Activated B cell treated with CpG ODN at 0.5 μM for 24 hours (primary cell): ENCODE results near the gene CCDC141. TPM values are rescaled to one million over a fixed set of nuclear protein-coding genes. Genes with fewer than 3 reads are reported as not detected.
A peak's percentile ranks its signal among the peaks of the same experiment; 100 is the strongest.

Experiments used
- ATAC-seq: fragments of 200-7000 bp; cut with Tn5 transposase; one replicate; pipeline ENCODE4 v1.10.0; 2021; ENCODE audit warnings: low read depth, mild to moderate bottlenecking, moderate library complexity
- CTCF ChIA-PET: fragments of 350-600 bp; sonication (Branson Sonifier 250); formaldehyde crosslinking; loops from one replicate; lab custom pipeline; 2021; ENCODE audit warnings: antibody characterized with exemption; lab: Charles Lee
- POLR2A ChIA-PET: fragments of 350-600 bp; sonication (Branson Sonifier 250); formaldehyde crosslinking; loops from one replicate; lab custom pipeline; 2021; ENCODE audit warnings: antibody characterized with exemption; lab: Charles Lee
- DNase-seq: peaks from one replicate; pipeline ENCODE4 v3.0.0; 2022
- H3K27ac Mint-ChIP-seq: one replicate; pipeline ENCODE4 v1.8.0; 2020; ENCODE audit warnings: mixed read lengths
- H3K27me3 Mint-ChIP-seq: one replicate; pipeline ENCODE4 v1.8.0; 2021; ENCODE audit warnings: mixed read lengths
- H3K36me3 Mint-ChIP-seq: one replicate; pipeline ENCODE4 v1.8.0; 2021; ENCODE audit warnings: low read depth, mixed read lengths
- H3K4me1 Mint-ChIP-seq: one replicate; pipeline ENCODE4 v1.8.0; 2021; ENCODE audit warnings: mixed read lengths
- H3K4me3 Mint-ChIP-seq: one replicate; pipeline ENCODE4 v1.8.0; 2020; ENCODE audit warnings: mild to moderate bottlenecking, mixed read lengths
- H3K9me3 Mint-ChIP-seq: one replicate; pipeline ENCODE4 v1.8.0; 2020; ENCODE audit warnings: mixed read lengths
- CTCF ChIP-seq: fragments of 200-600 bp; IDR thresholded peaks from one replicate; pipeline ENCODE4 v1.8.0; 2022; ENCODE audit warnings: antibody characterized with exemption, mild to moderate bottlenecking
- intact Hi-C: fragments of 100-400 bp; cut with micrococcal nuclease; formaldehyde crosslinking; loops from one replicate; pipeline ENCODE4 v1.15.1; 2024
- total RNA-seq: library from RNA; stranded (reverse); gene quantifications from 2 replicates; pipeline ENCODE4 v1.2.3, GENCODE V29; 2022

Gene CCDC141
- total RNA-seq, 1 donor from 2014 or later: 38.8 TPM

- peak overlapping the region; percentile 21 for H3K4me3 Mint-ChIP-seq
- peak; percentile 23 for ATAC-seq
- no peaks in the 10 kb centered on the region for H3K9me3 Mint-ChIP-seq
- ChIA-PET POLR2A (interaction anchor here (0.8 to 1.6 kb wide), 4 partner anchors 10 to 23 kb away, joined by 3 to 7 read pairs (median 6); no protein-coding TSS in a partner anchor), CTCF (interaction anchor here (1.0 to 2.7 kb wide), 5 partner anchors 11 to 283 kb away, joined by 3 to 8 read pairs (median 5); no protein-coding TSS in a partner anchor)
- TF ChIP-seq CTCF: no peak
- peaks cover 66% of the 10 kb centered on the region for H3K4me1 Mint-ChIP-seq
- no peaks in the 10 kb centered on the region for H3K27me3 Mint-ChIP-seq
- H3K36me3 Mint-ChIP-seq: peaks cover 22% of the 10 kb centered on the region
- intact Hi-C loops: no loop called here
- H3K27ac Mint-ChIP-seq: peak overlapping the region; percentile 61
- DNase-seq: no peak
These were observed 5.4 kb downstream of the CCDC141 start for GRCh38 chr2:179044500-179044899.

GRCh38 chr2:179037807-179038206 lies 12.1 kb downstream of the CCDC141 start:
- TF ChIP-seq CTCF: no peak
- H3K27ac Mint-ChIP-seq: no peak overlapping the region
- H3K4me3 Mint-ChIP-seq: no peak overlapping the region
- POLR2A ChIA-PET: no interaction called here
- no peak for DNase-seq
- intact Hi-C loops: loop anchor here (1.0 kb wide), 1 partner anchor 11 kb away; no protein-coding TSS in a partner anchor
- H3K4me1 Mint-ChIP-seq: peaks cover 21% of the 10 kb centered on the region
- no peaks in the 10 kb centered on the region for H3K9me3 Mint-ChIP-seq
- no peak for ATAC-seq
- no peaks in the 10 kb centered on the region for H3K27me3 Mint-ChIP-seq
- CTCF ChIA-PET: no interaction called here
- peaks cover 8% of the 10 kb centered on the region for H3K36me3 Mint-ChIP-seq

- Mint-ChIP-seq H3K27me3 (no peaks in the 10 kb centered on the region), H3K27ac (no peak overlapping the region)
These were observed 13.5 kb downstream of the CCDC141 start for GRCh38 chr2:179036353-179036905.

GRCh38 chr2:179031731-179032408 lies 18.1 kb downstream of the CCDC141 start:
- Mint-ChIP-seq H3K9me3 (peaks cover 11% of the 10 kb centered on the region), H3K4me3 (peak overlapping the region; percentile 76), H3K27me3 (no peaks in the 10 kb centered on the region), H3K27ac (peak overlapping the region; percentile 89), H3K4me1 (peaks cover 25% of the 10 kb centered on the region), H3K36me3 (peaks cover 18% of the 10 kb centered on the region)
- peak; percentile 85 for ATAC-seq
- POLR2A ChIA-PET: interaction anchor here (0.9 to 2.0 kb wide), 7 partner anchors 8 to 581 kb away, joined by 3 to 27 read pairs (median 6); partner anchors contain the start of genes CCDC141, PJVK and PRKRA
- CTCF ChIA-PET: interaction anchor here (0.7 to 5.6 kb wide), 3 partner anchors 11 to 138 kb away, joined by 3 to 36 read pairs (median 3); no protein-coding TSS in a partner anchor
- DNase-seq: no peak
- TF ChIP-seq CTCF: no peak
- intact Hi-C loops: loop anchor here (1.0 kb wide), 4 partner anchors 7 to 17 kb away; no protein-coding TSS in a partner anchor

More at GRCh38 chr2:179036353-179036905, 13.5 kb downstream of the CCDC141 start:
- Mint-ChIP-seq H3K4me1 (peaks cover 31% of the 10 kb centered on the region), H3K9me3 (no peaks in the 10 kb centered on the region), H3K36me3 (peaks cover 6% of the 10 kb centered on the region), H3K4me3 (no peak overlapping the region)
- DNase-seq (no peak), ATAC-seq (no peak)
- intact Hi-C loops: no loop called here
- CTCF ChIA-PET: no interaction called here
- POLR2A ChIA-PET: no interaction called here
- TF ChIP-seq CTCF: no peak

- H3K27me3 Mint-ChIP-seq: no peaks in the 10 kb centered on the region
- CTCF ChIA-PET: interaction anchor here (0.7 to 0.9 kb wide), 2 partner anchors 105 kb away, joined by 3 read pairs; no protein-coding TSS in a partner anchor
- no peak for DNase-seq
- peak; percentile 23 for ATAC-seq
- H3K9me3 Mint-ChIP-seq: peaks cover 19% of the 10 kb centered on the region
- TF ChIP-seq CTCF: no peak
- POLR2A ChIA-PET: interaction anchor here (0.7 to 1.2 kb wide), 2 partner anchors 20 to 81 kb away, joined by 3 to 7 read pairs; no protein-coding TSS in a partner anchor
- intact Hi-C loops: loop anchor here (1.0 to 5.0 kb wide), 2 partner anchors 8 to 238 kb away; partner anchors contain the start of gene SESTD1
- peaks cover 23% of the 10 kb centered on the region for H3K36me3 Mint-ChIP-seq
- H3K27ac Mint-ChIP-seq: peak overlapping the region; percentile 91
- H3K4me1 Mint-ChIP-seq: peaks cover 56% of the 10 kb centered on the region
- peak overlapping the region; percentile 21 for H3K4me3 Mint-ChIP-seq
These were observed 25.5 kb downstream of the CCDC141 start for GRCh38 chr2:179024445-179024844.
